GM21381 (cell line): ENCODE measurements around the gene DCANP1.
"Not testable (repeated sequence)": the region's sequence is repeated elsewhere in the genome, so short reads cannot be mapped to it uniquely, and the experiment has no call there.

Experiments used
- ATAC-seq: cut with Tn5 transposase; IDR thresholded peaks from one replicate; pipeline ENCODE4 v1.9.1; 2021; ENCODE audit warnings: mild to moderate bottlenecking, moderate library complexity; ENCODE audit not compliant: unreplicated experiment

DCANP1 gene

DNA sequence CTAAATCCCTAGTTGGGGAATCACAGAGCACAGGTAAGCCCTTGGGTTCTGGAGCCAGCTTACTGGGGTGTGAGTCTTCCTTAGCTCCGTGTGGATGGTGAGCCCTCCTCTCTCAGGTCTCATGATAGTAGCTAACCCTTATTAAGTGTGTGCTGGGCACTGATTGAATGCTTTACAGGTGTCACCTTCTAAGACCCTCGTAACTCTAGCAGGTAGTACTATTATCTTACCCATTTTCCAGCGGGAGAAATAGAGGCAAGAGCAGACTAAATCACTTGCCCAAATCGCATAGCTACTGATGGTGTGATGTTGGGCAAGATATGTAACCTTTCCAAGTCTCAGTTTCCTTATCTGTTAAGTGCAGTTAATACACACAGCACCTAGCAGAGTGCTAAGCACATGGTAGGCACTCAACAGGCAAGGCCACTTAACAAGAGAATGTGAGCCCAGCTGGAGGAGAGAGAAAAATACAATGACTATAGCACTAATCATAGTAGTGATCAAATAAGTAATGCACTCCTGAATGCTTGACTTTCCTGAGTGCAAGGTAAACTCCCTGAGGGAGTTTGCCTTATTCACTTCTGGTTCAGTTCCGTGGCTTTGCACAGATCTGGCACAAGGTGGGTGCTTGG lies at the start of gene DCANP1:
TSS of gene DCANP1 (minus strand) at position 51 of the 632 bp plus-strand sequence. CDS start 240 bp downstream, outside the sequence.
- no peak for ATAC-seq

- not testable (repeated sequence) for ATAC-seq
These were observed 48.4 kb upstream of the DCANP1 start for GRCh38 chr5:135495531-135495930.

DNA sequence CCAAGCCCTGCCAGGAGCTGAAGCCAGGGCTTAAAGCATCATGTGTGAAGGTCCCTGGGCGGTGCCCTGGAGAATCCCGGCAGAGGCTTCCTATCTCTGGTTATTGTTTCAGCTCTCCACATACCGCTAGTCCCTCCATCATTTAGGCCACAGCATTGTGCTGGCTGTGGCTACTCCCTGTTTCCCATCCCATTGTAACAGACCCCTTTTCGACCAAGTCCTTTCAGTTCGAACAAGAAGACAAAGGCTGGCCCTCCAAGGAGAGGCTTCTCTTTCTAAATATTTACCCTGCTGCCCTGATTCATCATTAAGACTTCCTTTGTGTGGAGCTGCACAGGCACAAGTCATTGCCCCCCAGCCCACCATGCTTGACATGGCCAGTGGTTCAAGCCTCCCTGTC lies 47.0 kb upstream of the DCANP1 start:
- ATAC-seq = no peak

DNA sequence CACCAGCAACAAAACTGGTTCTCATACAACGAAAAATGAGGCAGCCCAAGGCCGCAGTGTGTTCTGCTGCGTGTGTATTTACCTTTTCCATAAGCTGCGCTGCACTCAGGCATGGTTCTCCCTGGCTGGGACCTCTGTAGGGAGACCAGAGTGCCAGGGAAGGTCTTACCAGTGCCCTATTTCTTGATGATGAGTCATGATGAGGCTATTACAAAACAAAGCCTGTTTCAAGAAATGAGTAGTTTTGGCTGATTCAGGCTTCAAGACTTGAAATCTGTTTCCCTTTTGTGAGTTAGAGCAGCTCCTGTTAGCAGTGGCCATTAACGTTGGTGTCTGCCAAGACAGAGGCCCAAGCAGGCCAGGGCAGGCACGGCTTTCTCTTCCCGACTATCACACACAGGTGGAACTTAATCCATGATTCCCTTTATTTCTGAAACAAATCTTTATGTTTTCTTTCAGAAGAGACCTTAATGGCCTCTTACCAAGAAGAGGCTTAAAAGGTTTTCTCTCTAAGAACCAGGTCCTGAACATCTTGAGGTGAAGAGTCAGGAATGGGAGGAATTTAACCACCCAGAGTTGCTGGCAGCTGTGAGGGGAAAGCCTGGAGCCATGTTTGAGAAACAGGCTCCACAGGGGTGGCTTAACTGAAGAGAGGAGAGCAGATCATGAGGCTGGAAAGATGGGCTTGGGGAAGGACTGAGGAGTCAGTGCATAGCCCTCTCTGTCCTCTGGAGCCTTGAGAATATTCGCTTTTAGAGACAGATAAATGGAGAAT lies 46.4 kb upstream of the DCANP1 start:
- no peak for ATAC-seq

GRCh38 chr5:135492319-135492626 lies 45.1 kb upstream of the DCANP1 start:
- no peak for ATAC-seq

DNA sequence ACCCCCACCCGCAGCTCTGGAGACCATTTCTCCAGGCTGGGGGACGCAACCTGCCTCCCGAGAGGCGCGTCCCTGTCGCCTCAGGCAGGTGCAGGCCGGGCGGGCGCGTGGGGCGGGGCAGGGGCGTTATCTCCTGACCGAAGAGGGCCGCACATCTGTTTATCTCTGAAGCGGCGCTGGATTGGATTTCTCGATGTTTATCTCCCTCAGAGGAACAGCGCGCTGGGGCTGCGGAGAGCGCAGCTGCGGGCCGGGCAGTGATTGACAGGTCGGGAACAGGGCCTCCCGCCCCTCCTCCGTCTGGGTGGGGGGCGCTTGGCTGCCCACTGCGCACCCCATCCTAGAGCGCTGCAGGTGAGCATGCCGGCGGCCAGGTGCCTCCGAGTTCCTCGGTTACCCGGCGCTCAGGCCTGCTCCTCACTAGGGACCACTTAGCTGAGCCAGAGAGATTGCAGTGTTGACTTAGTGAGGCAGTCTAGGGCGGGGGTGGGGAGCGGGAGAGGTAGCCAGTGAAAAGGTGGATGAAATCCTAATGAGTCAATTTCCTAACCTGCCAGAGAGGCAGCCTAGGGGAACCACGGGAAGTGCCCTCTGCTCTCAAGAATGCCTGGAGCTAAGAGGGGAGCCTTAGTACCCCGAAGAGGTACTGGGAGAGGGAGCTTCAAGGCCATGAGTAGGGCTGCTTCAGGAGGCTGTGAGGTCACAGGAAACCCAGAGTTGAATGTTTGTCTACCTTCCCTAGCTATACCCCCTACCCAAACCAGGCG lies 44.6 kb upstream of the DCANP1 start:
- no peak for ATAC-seq

GRCh38 chr5:135491038-135491551 lies 43.9 kb upstream of the DCANP1 start:
- no peak for ATAC-seq

DNA sequence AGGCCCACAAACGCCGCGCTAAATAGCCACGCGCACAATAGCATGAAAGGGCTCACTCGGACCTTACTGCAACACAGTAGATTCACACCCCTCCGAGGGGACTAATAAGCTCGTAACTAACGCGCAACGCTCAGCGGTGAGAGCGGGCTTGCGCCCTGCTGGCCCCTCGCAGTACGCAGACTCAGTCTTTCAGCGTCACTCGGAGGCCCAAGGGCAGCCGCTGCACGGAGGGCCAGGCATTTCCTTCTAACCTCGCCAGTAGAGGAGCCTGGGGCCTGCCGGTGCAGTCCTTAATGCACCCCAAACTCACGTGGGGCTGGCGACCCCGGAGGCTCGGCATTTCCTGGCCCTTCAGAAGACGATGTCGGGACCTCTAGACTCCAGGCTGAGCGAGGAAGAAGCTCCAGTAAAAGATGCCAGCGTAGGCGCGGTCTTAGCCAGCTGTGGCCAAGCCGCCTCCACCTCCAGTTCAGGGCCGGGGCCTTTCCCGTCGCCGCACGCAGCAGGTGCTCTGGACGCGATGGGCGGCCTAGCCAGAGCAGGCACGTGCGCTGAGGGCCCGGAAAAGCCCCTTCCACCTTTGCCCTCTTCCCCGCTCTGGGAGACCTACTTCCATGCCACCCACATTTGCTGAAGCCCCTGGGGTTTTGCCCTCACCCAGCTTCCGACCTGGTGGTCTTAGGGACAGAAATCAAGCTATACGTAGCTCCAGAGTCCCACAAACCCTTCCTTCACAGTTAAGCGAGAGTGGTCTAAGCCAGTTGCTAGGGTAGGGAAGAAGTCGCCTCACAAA lies 43.3 kb upstream of the DCANP1 start:
- no peak for ATAC-seq

DNA sequence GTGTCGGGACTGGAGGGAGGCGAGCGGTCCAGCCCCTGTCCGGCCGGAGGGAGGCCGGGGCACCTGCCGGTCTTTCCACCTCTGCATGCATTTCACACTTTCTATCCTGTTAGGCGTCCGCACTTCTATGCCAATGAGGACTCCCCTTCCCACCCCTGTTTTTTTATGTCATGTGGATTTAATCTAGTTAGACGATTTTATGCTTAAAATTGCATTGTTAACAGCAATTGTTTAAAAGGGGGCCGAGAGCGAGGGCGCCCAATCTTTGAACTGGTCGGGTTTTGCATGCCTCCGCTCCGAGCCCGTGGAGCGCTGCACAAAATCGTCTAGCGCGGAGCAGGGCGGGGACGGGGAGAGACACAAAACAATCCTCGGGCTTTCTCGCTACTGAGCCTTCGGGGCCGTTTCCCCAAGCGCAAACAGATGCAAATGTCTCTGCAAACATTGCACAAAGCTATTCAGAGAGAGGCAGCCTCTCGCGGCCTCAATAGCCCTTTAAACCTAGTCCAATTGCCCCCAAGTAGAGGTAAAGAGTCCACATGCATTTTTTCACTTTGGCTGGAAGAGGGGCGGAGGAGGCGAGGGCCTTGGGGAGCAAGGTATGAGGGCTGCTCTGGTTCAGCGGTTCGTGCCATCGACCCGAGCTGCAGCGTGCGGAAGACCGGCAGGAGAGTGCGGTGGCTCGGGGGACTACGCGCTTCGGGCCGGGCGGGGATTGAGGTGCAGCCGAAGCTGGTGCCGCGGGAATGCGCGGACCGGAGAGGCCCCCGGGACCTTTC lies 42.5 kb upstream of the DCANP1 start:
- ATAC-seq = no peak

GRCh38 chr5:135488727-135489465 lies 41.7 kb upstream of the DCANP1 start:
- ATAC-seq = no peak

DNA sequence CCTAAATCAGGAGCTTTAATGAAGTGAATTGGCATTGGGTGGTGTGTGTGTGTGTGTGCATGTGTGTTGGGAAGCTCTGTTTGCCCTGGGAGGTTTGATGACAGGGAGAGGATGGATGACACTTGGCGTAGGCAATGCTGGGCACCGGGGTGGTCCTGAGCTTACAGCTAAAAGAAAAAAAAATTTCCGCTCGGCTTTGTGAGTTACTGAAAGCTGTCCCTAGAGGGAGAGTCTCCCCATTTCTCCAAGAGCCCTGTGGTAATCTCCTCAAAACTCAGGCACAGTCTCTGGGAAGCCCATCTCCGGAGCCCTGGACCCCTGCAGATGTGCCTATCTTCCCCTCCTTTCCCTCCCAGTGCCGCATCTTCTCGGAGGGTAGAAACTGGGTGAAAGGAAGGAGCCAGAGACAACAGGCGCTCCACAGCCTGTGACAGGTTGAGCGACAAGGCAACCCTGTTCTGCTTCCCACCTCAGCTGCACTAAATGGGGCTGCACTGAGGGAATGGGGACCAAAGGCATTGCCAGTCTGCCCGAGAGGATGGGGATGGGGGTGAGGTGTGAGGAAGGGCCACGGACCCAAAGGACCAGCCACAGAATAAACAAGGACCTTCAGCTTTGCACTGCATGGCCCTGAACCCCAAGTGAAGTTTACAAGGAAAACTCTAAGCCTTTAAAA lies 40.8 kb upstream of the DCANP1 start:
- no peak for ATAC-seq

DNA sequence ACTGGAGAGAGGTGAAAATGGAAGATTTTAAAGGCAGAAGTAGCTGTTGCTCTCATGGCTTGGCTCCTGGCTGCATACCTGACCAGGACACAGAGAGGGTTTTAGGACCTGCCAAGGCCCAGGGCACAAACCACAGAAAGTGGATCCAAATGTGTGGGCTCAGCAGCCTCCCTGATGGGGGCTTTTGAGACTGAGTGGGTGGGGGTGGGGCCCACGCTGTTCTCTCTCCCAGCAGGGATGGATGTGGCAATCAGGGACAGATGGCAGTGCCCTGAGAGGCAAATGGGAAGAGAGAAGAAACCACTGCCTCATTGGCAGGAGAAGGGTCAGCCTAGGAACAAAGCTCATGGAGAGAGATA lies 39.9 kb upstream of the DCANP1 start:
- ATAC-seq = no peak

GRCh38 chr5:135486131-135487036 lies 39.2 kb upstream of the DCANP1 start:
- no peak for ATAC-seq

DNA sequence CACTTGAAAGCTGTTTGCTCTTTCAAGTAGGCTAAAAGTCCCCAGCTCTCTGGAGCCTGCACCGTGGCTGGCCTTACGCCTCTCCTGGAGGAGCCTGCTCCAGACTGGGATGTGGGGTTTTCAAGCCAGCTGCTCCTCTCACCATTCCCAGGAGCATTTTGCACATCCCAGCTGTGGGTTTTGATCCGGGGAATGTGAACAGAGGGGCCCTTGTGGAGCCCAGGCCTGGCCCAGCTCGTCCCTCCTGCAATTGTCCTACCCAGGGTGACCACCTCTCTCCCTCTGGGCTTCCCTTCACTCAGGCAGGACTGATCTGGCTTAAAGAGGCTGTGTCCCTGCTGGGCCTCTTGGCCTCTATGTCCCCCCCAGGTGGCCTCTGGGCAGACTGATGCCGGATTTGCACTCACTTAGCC lies 37.5 kb upstream of the DCANP1 start:
- ATAC-seq = no peak

DNA sequence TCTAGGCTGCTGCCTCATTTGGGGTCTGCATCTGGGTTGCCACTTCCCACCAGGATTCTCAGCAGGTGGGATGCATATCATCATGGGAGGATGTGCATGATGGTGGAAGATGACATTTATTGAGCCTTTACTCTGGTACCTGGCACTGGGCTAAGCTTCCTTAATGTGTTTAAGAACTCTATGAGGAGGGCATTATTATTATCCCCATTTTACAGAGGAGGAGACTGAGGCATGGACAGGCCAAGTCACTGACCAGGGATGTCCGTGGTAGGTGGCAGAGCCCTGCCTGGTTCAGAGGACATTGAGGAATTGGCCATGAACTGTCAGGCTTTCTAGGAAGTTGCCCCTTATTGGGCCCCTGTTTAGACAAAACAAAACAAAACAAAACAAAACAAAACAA lies 36.1 kb upstream of the DCANP1 start:
- ATAC-seq = no peak

DNA sequence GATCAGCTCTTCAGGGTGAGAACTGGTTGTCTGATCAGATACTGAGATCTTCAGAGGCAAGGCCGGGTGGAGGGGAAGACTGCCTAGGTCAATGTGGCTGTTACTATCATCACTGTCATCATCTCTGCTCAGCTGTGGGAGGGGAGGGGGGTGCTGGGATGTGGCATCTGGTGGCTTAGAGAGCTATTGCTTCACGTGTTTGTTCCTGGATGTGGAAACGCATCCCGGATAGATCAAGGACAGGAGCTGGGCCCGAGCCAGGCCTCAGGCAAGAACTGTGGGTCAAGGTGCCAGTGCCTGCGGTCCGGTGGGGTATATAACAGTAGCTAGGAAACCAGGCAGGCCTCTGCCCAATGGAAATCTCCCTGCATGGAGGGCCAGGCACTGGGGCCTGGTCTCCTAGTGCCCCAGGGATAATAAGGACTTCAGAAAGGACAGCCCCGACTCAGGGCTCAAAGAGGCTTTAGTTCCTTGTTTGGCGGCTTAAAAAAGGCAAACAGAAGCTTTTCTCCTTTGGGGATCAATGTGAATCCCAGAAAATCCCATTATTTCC lies 35.3 kb upstream of the DCANP1 start:
- no peak for ATAC-seq

DNA sequence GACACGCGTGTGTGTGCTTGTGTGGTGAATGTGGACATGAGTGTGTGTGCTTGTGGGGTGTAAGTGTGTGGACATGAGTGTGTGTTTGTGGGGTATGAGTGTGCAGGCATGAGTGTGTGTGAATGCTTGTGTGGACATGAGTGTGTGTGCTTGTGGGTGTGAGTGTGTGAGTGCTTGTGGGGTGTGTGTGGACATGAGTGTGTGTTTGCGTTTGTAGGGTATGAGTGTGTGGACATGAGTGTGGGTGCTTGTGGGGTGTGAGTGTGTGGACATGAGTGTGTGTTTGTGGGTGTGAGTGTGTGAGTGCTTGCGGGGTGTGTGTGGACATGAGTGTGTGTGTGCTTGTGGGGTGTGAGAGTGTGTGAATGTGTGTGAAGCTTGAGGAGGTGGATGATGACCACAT lies 34.8 kb upstream of the DCANP1 start:
- no peak for ATAC-seq

DNA sequence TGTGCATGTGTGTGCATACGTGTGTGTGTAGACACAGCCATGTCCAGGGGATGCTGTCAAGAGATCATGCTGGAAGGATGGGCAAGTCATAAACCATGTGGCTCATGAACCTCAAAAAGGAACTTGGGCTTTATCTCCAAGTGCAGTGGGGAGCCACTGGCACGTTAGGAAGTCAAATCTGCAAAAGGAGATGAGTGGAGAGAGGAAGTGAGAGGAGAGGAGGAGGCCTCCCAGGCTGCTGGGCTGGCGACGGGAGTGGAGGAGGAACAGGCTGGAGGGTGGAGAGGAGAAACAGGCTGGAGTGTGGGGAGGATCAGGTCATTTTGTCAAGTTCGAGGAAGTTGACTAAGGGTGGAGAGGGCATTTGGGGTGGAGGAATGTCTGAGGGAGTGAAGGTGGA lies 34.2 kb upstream of the DCANP1 start:
- no peak for ATAC-seq
